GM12872 (cell line): ENCODE measurements around the gene SORBS1.

ENCODE experiments used
- CTCF ChIP-seq: IDR thresholded peaks from 3 replicates; pipeline ENCODE4 v1.5.1; 2011; ENCODE audit warnings: low read depth, mild to moderate bottlenecking, low read length, moderate library complexity; ENCODE audit not compliant: insufficient read depth

Gene SORBS1

DNA sequence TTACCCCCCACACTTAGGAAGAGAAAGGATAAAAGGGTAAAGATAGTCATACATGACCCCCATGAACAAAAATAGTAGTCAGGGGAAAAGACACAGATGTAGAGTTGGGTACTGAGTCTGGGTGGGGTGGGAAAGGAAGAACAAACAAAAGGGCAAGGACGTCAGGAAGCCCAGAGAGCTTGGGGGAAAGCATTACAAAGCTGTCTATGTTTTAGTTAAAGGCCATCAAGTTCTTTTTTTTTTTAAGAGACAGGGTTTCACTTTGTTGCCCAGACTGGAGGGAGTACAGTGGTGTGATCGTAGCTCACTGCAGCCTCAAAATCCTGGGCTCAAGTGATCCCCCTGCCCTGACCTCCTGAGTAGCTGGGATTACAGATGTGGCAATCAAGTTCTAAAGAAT, 172.0 kb downstream of the SORBS1 start:
- TF ChIP-seq CTCF = no peak

GRCh38 chr10:95388539-95388938, 172.6 kb downstream of the SORBS1 start:
- no peak for TF ChIP-seq CTCF

DNA sequence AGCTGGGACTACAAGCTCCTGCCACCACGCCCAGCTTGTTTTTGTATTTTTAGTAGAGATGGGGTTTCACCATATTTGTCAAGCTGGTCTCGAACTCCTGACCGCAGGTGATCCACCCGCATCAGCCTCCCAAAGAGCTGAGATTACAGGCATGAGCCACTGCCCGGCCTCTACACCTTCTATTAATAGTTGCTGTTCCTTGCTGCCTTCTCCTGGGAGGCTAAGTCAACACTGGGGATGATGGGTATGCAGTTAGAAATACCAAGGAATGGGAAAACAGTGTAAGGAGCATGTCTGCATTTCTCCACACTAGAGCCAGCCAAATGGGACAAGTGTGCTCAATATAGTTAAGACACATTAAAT, 173.1 kb downstream of the SORBS1 start:
- TF ChIP-seq CTCF = no peak

GRCh38 chr10:95384011-95384704, 177.0 kb downstream of the SORBS1 start:
- TF ChIP-seq CTCF = no peak

DNA sequence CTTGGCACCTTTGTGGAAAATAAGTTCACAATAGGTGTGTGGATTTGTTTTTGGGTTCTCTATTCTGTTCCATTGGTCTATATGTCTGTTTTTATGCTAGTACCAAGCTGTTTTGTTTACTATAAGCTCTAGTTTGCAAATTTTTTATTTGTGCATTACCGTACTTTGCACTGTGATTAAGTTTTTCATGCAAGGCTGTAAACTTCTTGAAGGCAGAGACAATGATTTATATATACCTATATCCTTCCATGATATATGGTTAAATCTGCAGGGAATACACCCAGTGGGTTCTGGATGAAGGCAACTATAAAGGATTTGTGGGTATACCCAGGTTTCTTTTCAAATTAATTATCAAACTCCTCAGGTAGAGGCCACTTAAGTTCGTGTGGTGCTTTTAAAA, 178.6 kb downstream of the SORBS1 start:
- TF ChIP-seq CTCF = no peak

DNA sequence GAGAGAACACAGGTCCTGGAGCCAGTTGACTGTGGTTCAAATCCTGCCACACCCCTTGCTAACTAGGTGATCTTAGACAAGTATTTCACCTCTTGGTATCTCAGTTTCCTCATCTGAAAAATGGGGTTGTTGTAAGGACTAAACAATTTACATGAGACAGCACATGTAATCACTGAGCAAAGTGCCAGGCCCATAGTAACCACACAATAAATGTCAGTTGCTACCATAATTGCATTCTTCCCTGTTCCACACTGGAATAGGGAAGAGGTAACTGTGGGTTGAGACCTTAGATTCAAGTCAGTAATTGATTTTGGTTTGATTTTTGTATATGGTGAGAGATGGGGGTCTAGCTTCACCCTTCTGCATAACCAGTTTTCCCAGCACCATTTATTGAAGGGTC, 179.0 kb downstream of the SORBS1 start:
- no peak for TF ChIP-seq CTCF

GRCh38 chr10:95377950-95378349, 183.2 kb downstream of the SORBS1 start:
- no peak for TF ChIP-seq CTCF

GRCh38 chr10:95375418-95375817, 185.8 kb downstream of the SORBS1 start:
- no peak for TF ChIP-seq CTCF
